Measurements from ENCODE around the gene PEX19. TPM values are rescaled to one million over a fixed set of nuclear protein-coding genes. Genes with fewer than 3 reads are reported as not detected.

Gene PEX19
- total and polyA plus RNA-seq, 9 donors: 38.9 to 139 (median 70.6) TPM

DNA sequence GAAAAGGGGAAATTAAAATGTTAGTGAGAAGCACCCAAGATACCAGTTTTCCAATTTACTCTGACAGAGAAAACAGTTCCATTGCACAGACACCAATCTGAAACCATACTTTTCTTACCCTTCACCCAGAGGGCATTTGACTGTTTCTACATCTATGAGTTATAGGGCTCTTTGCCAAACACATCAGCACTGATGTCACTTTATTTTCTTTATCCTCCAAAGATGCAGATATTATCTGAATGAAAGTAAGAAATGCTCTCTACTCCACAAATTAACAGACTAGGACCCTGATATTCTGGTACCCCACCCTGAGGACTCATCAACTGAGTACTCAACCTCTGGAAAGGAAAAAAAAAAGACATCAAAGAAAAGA lies 24.2 kb upstream of the PEX19 start:
- no peak for TF ChIP-seq EP300 (IDR thresholded peaks at IDR 0.05)
- TF ChIP-seq CTCF (IDR thresholded peaks at IDR 0.05): no peak
- TF ChIP-seq POLR2A (IDR thresholded peaks at IDR 0.05): no peak
- Histone ChIP-seq H3K4me3 (no peak overlapping the region), H3K27me3 (no peaks in the 10 kb centered on the region), H3K27ac (no peak overlapping the region), H3K9me3 (no peaks in the 10 kb centered on the region), H3K4me1 (ENCODE audit: insufficient read depth) (no peaks in the 10 kb centered on the region), H3K36me3 (no peaks in the 10 kb centered on the region)
- intact Hi-C loops (cut with DNase I): no loop called here
- no peak for DNase-seq

DNA sequence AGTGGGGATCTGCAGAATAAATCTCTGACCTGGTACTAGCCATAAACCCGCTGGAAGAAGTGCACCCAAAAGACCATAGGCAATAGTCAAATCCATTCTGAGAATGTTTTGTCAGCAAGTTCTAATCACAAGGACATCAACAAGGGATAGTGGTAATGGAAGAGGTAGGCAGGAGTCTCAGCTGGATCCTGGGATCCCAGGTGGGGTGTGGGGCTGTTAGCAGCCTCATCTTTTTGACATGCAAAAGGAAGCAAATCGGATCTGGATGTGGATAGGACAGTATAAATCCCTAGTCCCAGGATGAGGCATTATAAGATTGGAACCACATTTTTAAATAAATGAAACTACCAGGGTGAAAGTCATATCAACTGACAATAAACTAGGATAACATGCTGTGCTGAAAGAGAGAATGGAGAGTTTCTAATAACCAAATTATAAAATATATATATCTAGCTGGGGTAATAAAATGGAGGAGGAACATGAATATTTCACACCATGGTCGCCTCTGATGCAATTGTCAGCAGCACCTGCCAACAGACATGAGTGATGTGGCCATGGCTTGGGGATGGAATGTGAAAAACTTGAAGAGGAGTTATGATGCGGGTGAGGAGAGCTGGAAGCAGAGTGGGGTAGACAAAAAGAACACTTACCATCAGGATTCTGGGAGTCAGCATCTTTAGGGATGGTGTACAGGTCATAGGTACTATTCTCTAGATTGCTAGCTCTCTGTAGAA lies 23.7 kb upstream of the PEX19 start:
- Histone ChIP-seq H3K36me3 (no peaks in the 10 kb centered on the region), H3K4me1 (ENCODE audit: insufficient read depth) (no peaks in the 10 kb centered on the region), H3K27me3 (no peaks in the 10 kb centered on the region), H3K4me3 (no peak overlapping the region), H3K27ac (no peak overlapping the region), H3K9me3 (no peaks in the 10 kb centered on the region)
- intact Hi-C loops (cut with DNase I): no loop called here
- no peak for DNase-seq
- no peak for TF ChIP-seq CTCF (IDR thresholded peaks at IDR 0.05)
- TF ChIP-seq POLR2A (IDR thresholded peaks at IDR 0.05): no peak
- TF ChIP-seq EP300 (IDR thresholded peaks at IDR 0.05): no peak
- 64 to 69% (median 67%) methylated on average over 4 of the region's 4 CpGs for WGBS, 3 donors

DNA sequence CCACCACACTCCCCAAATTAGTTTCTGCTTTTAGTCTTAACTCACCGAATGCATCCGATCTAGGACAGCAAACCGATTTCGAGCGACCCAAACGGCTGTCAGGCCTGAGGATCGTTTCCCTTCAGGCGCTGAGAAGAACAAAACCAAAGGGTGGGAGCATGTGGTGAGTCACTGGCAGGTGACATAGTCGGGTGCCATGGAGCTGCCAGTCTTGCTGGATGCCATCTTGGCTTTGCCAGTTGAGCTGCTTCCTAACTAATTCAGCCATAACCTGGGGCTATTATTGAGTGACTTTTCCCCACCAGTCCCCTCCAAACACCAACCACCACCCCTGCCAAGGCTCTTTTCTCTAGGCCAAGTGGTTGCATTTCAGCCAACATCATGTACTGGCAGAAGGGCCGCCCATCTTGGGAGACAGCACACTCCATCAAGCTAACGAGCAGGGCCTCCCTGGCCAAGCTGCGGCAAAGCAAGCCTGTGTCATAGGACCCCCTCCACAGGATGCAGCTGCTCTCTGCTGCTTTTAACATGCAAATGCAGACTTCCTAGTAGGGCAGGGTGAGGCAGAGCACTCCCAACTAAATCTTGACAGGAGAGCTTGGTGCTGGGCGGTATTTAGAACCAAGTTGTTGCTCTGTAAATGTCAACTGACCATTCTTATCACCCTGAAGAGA lies 22.3 kb upstream of the PEX19 start:
- WGBS, 3 donors: 69 to 75% (median 71%) methylated on average over 13 of the region's 13 CpGs
- Histone ChIP-seq H3K4me1 (ENCODE audit: insufficient read depth) (no peaks in the 10 kb centered on the region), H3K9me3 (no peaks in the 10 kb centered on the region), H3K27ac (no peak overlapping the region), H3K4me3 (no peak overlapping the region), H3K36me3 (no peaks in the 10 kb centered on the region), H3K27me3 (no peaks in the 10 kb centered on the region)
- peak in 1 of 5 donors; percentile 20 for DNase-seq
- no peak for TF ChIP-seq EP300 (IDR thresholded peaks at IDR 0.05)
- TF ChIP-seq POLR2A (IDR thresholded peaks at IDR 0.05): no peak
- no peak for TF ChIP-seq CTCF (IDR thresholded peaks at IDR 0.05)
- intact Hi-C loops (cut with DNase I): no loop called here

DNA sequence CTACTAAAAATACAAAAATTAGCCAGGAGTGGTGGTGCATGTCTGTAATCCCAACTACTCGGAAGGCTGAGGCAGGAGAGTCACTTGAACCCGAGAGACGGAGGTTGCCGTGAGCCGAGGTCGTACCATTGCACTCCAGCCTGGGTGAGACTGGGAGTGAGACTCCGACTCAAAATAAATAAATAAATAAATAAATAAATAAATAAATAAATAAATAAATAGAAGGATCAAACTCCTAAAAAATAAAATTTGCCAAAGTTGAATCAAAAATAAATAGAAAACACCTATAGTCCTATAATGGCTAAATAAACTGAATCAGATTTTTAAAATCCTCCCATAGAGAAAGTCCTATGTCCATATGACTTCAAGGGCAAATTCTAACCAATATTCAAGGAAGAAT lies 15.2 kb upstream of the PEX19 start:
- 88 to 90% (median 90%) methylated on average over 7 of the region's 7 CpGs for WGBS, 3 donors
- Histone ChIP-seq H3K36me3 (no peaks in the 10 kb centered on the region), H3K4me1 (ENCODE audit: insufficient read depth) (no peaks in the 10 kb centered on the region), H3K4me3 (no peak overlapping the region), H3K27ac (no peak overlapping the region), H3K27me3 (no peaks in the 10 kb centered on the region), H3K9me3 (no peaks in the 10 kb centered on the region)
- intact Hi-C loops (cut with DNase I): no loop called here
- TF ChIP-seq CTCF (IDR thresholded peaks at IDR 0.05): no peak
- TF ChIP-seq POLR2A (IDR thresholded peaks at IDR 0.05): no peak
- no peak for TF ChIP-seq EP300 (IDR thresholded peaks at IDR 0.05)
- DNase-seq: no peak
